GM12875 (cell line): Measurements from ENCODE around the gene CD99L2.

Experiments
- H3K4me3 ChIP-seq: one replicate; pipeline ENCODE4 v1.5.1; 2011; ENCODE audit warnings: low read depth, low read length, control low read depth
- CTCF ChIP-seq: IDR thresholded peaks from 2 replicates; pipeline ENCODE4 v1.5.1; 2011; ENCODE audit warnings: low read depth, mild to moderate bottlenecking, control low read depth, inconsistent platforms, low read length, moderate library complexity, borderline replicate concordance; ENCODE audit not compliant: insufficient read depth

The CD99L2 gene

DNA sequence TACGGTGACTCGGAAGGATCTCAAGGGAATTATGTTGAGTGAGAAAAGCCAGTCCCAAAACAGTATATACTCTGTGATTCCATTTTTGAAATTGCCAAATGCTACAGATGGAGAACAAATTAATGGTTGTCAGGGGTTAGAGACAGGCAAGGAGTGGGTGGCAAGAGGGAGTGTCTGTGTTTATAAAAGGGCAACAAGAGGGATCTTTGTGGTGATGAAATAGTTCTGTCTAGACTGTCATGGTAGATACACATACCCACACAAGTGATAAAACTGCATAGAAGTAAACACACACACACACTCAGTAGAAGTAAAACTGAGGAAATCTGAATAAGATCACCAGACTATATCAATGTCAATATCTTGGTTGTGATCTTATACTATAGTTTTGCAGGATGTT, 92.7 kb downstream of the CD99L2 start:
- H3K4me3 ChIP-seq, result no peak overlapping the region
- TF ChIP-seq CTCF, result no peak

- no peak for TF ChIP-seq CTCF
- no peak overlapping the region for H3K4me3 ChIP-seq
Observed at GRCh38 chrX:150792949-150793527, 105.4 kb downstream of the CD99L2 start.

DNA sequence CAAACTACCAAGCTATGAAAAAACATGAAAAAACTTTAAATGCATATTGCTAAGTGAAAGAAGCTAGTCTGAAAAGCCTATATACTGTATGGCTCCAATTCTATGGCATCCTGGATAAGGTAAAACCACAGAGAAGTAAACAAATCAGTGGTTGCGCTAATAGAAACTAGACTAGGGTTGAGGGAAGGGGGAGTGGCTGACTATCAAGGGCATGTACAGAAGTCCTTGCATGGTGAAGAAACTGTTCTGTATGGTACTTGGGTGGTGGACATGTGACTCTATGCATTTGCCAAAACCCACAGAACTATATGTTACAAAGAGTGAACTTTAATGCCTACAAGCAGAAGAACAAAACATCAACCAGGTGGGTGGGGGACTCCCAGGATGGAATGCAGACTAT, 108.4 kb downstream of the CD99L2 start:
- TF ChIP-seq CTCF, result no peak
- H3K4me3 ChIP-seq, result no peak overlapping the region

GRCh38 chrX:150781677-150782076, 116.8 kb downstream of the CD99L2 start:
- H3K4me3 ChIP-seq, result no peak overlapping the region
- no peak for TF ChIP-seq CTCF

- H3K4me3 ChIP-seq, result no peak overlapping the region
- TF ChIP-seq CTCF, result no peak
Observed at GRCh38 chrX:150779385-150779784, 119.1 kb downstream of the CD99L2 start.

DNA sequence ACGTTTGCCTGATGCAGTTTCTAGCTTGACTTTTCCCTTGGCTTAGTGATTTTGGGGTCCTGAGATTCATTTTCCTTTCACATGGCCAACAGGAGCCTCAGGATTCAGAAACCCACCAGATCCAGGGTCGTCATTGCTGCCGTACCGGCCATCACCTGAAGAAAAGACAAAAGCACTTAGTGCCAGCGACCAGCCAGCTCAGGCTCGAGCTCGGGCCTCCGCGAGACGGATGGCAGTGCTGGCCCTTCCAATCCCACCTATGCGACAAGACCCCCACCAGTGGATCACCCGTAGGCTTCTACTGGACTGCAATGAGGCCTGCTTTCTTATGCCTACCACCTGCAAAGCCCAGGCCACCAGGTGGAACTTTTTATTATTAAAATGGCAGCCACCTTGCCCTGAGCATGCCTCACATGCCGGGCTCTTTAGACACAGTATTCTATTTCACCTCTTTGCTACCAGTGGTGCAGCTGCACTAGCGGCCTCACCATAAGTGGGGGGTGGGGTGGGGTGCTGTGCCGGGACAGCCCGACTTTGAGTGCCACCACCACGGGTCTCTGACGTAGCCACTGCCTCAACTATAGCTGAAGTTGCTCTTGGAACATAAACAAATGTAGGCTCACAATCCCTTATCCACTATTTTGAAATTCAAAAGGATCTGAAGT, 121.0 kb downstream of the CD99L2 start:
- no peak overlapping the region for H3K4me3 ChIP-seq
- no peak for TF ChIP-seq CTCF
